A549 (cell line): ENCODE measurements around the gene KRT33A. TPM values are rescaled to one million over a fixed set of nuclear protein-coding genes. Genes with fewer than 3 reads are reported as not detected.

Experiments used
- ATAC-seq, 2 experiments: fragments of 200-7000 bp in 1 of 2; fragments of >200 bp in 1 of 2; cut with Nextera tagmentation in 1 of 2; cut with Tn5 transposase in 1 of 2; 3 replicates each; pipeline versions ENCODE4 v1.8.0 to v1.9.1; 2018 to 2020; ENCODE audit warnings: mild to moderate bottlenecking in 1 of 2, moderate library complexity in 1 of 2
- CTCF ChIA-PET: fragments of 300-600 bp; sonication (Branson Sonifier 250); formaldehyde crosslinking; extraction: SDS; loops from one replicate; lab custom pipeline; 2021; ENCODE audit warnings: antibody characterized with exemption, inconsistent platforms; lab: Yijun Ruan, JAX
- POLR2A ChIA-PET: fragments of 350-600 bp; formaldehyde crosslinking; extraction: SDS; loops from one replicate; lab custom pipeline; 2021; ENCODE audit warnings: antibody characterized with exemption, inconsistent platforms; lab: Yijun Ruan, JAX
- DNase-seq, 2 experiments: peaks; one replicate each; pipeline versions ENCODE4 v3.0.0 to v3.0.0-alpha.2; 2011 to 2016; ENCODE audit warnings: low read depth in 1 of 2, low spot score in 1 of 2
- FAIRE-seq: peaks from 2 replicates; lab custom pipeline; 2011; peaks lifted over from hg19 to GRCh38; lab: Jason Lieb, UNC
- H3K27ac ChIP-seq, 2 experiments: fragments of >200 bp; sonication (Bioruptor Twin); formaldehyde crosslinking; 3 replicates each; pipeline ENCODE4 v1.5.1; 2016 to 2017
- H3K4me1 ChIP-seq: fragments of >200 bp; sonication (Bioruptor Twin); formaldehyde crosslinking; 3 replicates; pipeline ENCODE4 v1.6.1; 2016
- H3K4me2 ChIP-seq: fragments of >200 bp; sonication (Bioruptor Twin); formaldehyde crosslinking; 3 replicates; pipeline ENCODE4 v1.6.1; 2016
- H3K4me3 ChIP-seq: fragments of >200 bp; sonication (Bioruptor Twin); formaldehyde crosslinking; 3 replicates; pipeline ENCODE4 v1.5.1; 2016
- H3K9me3 ChIP-seq: fragments of >200 bp; sonication (Bioruptor Twin); formaldehyde crosslinking; 3 replicates; pipeline ENCODE4 v1.6.1; 2016
- BHLHE40 ChIP-seq: IDR thresholded peaks from 2 replicates; pipeline ENCODE4 v1.6.1; 2012; ENCODE audit warnings: low read depth, low read length, inconsistent platforms
- CBX8 ChIP-seq: fragments of 200-600 bp; sonication (generic); IDR thresholded peaks from 2 replicates; pipeline ENCODE4 v1.6.1; 2016
- CHD2 ChIP-seq: fragments of 150-350 bp; IDR thresholded peaks from 2 replicates; pipeline ENCODE4 v1.6.1; 2014; ENCODE audit warnings: low read length; ENCODE audit not compliant: partially characterized antibody
- CHD4 ChIP-seq: fragments of 200-600 bp; sonication (generic); IDR thresholded peaks from 2 replicates; pipeline ENCODE4 v1.6.1; 2016; ENCODE audit warnings: antibody characterized with exemption, mild to moderate bottlenecking, borderline replicate concordance
- EHF ChIP-seq: fragments of 250-450 bp; sonication (Bioruptor Pico); IDR thresholded peaks from 2 replicates; pipeline ENCODE4 v1.5.0; 2020; ENCODE audit warnings: mild to moderate bottlenecking
- EHMT2 ChIP-seq: fragments of 200-600 bp; sonication (generic); IDR thresholded peaks from 2 replicates; pipeline ENCODE4 v1.6.1; 2016; ENCODE audit warnings: antibody characterized with exemption, low read depth, mild to moderate bottlenecking, moderate library complexity
- ESRRA ChIP-seq: fragments of 150-350 bp; IDR thresholded peaks from 2 replicates; pipeline ENCODE4 v1.6.1; 2014; ENCODE audit warnings: mild to moderate bottlenecking, low read length, borderline replicate concordance
- GATA3 ChIP-seq: IDR thresholded peaks from 2 replicates; pipeline ENCODE4 v1.6.1; 2012; ENCODE audit warnings: borderline replicate concordance
- HDAC2 ChIP-seq: fragments of 200-600 bp; sonication (generic); IDR thresholded peaks from 2 replicates; pipeline ENCODE4 v1.6.1; 2016
- HOXA7 ChIP-seq: fragments of 250-450 bp; sonication (Bioruptor Pico); IDR thresholded peaks from 2 replicates; pipeline ENCODE4 v1.5.0; 2020; ENCODE audit warnings: mild to moderate bottlenecking, moderate library complexity
- JUNB ChIP-seq: fragments of >200 bp; sonication (Bioruptor Twin); formaldehyde crosslinking; IDR thresholded peaks from 2 replicates; pipeline ENCODE4 v1.6.1; 2016
- KDM5A ChIP-seq: fragments of 200-600 bp; sonication (generic); IDR thresholded peaks from 2 replicates; pipeline ENCODE4 v1.6.1; 2016; ENCODE audit warnings: antibody characterized with exemption, mild to moderate bottlenecking
- MAZ ChIP-seq: fragments of 150-350 bp; IDR thresholded peaks from 2 replicates; pipeline ENCODE4 v1.6.1; 2014; ENCODE audit warnings: antibody characterized with exemption, low read depth, low read length, borderline replicate concordance
- MYC ChIP-seq: IDR thresholded peaks from 2 replicates; pipeline ENCODE4 v1.6.1; 2012; ENCODE audit warnings: mild to moderate bottlenecking, inconsistent platforms, low read length, improper control_type of control experiment, borderline replicate concordance
- NPAS2 ChIP-seq: fragments of 250-450 bp; sonication (Bioruptor Pico); IDR thresholded peaks from 2 replicates; pipeline ENCODE4 v1.8.0; 2022; ENCODE audit warnings: mild to moderate bottlenecking, moderate library complexity, borderline replicate concordance
- PHF8 ChIP-seq: fragments of 200-600 bp; sonication (generic); IDR thresholded peaks from 2 replicates; pipeline ENCODE4 v1.6.1; 2016; ENCODE audit warnings: low read depth, mild to moderate bottlenecking, antibody characterized with exemption, moderate library complexity, borderline replicate concordance
- POLR2A ChIP-seq: IDR thresholded peaks from 2 replicates; pipeline ENCODE4 v1.6.1; 2012; ENCODE audit warnings: mild to moderate bottlenecking, low read length
- POLR2AphosphoS2 ChIP-seq: conservative IDR thresholded peaks from 2 replicates; pipeline ENCODE4 v1.6.1; 2012; ENCODE audit warnings: low read length, improper control_type of control experiment, inconsistent platforms
- RAD21 ChIP-seq, 2 experiments: fragments of >200 bp in 1 of 2; sonication (Bioruptor Twin) in 1 of 2; formaldehyde crosslinking in 1 of 2; IDR thresholded peaks in 1 of 2; conservative IDR thresholded peaks in 1 of 2; 2 replicates in 1 of 2; 3 replicates in 1 of 2; pipeline ENCODE4 v1.6.1; 2012 to 2018; ENCODE audit warnings: inconsistent platforms in 1 of 2
- RCOR1 ChIP-seq: fragments of 150-350 bp; IDR thresholded peaks from 2 replicates; pipeline ENCODE4 v1.6.1; 2014; ENCODE audit warnings: antibody characterized with exemption, low read length, low read depth
- SREBF2 ChIP-seq: fragments of 450-650 bp; IDR thresholded peaks from 2 replicates; pipeline ENCODE4 v1.6.1; 2014; ENCODE audit warnings: mild to moderate bottlenecking, moderate library complexity
- TFCP2L1 ChIP-seq: fragments of 250-450 bp; sonication (Bioruptor Pico); IDR thresholded peaks from 2 replicates; pipeline ENCODE4 v1.5.0; 2021; ENCODE audit warnings: mild to moderate bottlenecking
- ZNF302 ChIP-seq: fragments of 250-450 bp; sonication (Bioruptor Pico); IDR thresholded peaks from 2 replicates; pipeline ENCODE4 v1.9.0; 2021; ENCODE audit warnings: inconsistent platforms, mild to moderate bottlenecking, moderate library complexity
- WGBS: methylation state at CpG from one replicate; pipeline ENCODE4 v1.1.6; 2017; ENCODE audit errors: missing lambda C conversion rate; 5-methylcytosine and 5-hydroxymethylcytosine counted together
- polyA plus RNA-seq, 4 experiments: library from polyadenylated mRNA; depleted of rRNA in 3 of 4; stranded (reverse); fragments of >200 nt; fragmentation: RNase III in 1 of 4; extraction: RNeasy Plus Mini Kit Qiagen cat#74134 plus additional on column Dnase treatment in 1 of 4; gene quantifications; 2 replicates in 3 of 4; 3 replicates in 1 of 4; pipeline ENCODE4 v1.2.3, GENCODE V29; 2011 to 2017
- TF ChIP-seq, protein P1 (sequence below): fragments of 250-450 bp; sonication (Bioruptor Pico); IDR thresholded peaks from 2 replicates; pipeline ENCODE4 v1.5.0; 2020; ENCODE audit warnings: low read depth, mild to moderate bottlenecking, moderate library complexity
- TF ChIP-seq, protein P2 (sequence below): IDR thresholded peaks from 2 replicates; pipeline ENCODE4 v1.6.1; 2012
- TF ChIP-seq, protein P3 (sequence below): IDR thresholded peaks from 2 replicates; pipeline ENCODE4 v1.6.1; 2012
- TF ChIP-seq, protein P4 (sequence below): IDR thresholded peaks from 2 replicates; pipeline ENCODE4 v1.6.1; 2012; ENCODE audit warnings: low read depth, borderline replicate concordance
- TF ChIP-seq, protein P5 (sequence below): fragments of 250-450 bp; sonication (Bioruptor Pico); IDR thresholded peaks from 2 replicates; pipeline ENCODE4 v1.5.0; 2021; ENCODE audit warnings: mild to moderate bottlenecking, moderate library complexity, borderline replicate concordance

Gene KRT33A
- polyA plus RNA-seq, 2 of the 4 experiments (the other 2 are of a cell fraction) = not detected

DNA sequence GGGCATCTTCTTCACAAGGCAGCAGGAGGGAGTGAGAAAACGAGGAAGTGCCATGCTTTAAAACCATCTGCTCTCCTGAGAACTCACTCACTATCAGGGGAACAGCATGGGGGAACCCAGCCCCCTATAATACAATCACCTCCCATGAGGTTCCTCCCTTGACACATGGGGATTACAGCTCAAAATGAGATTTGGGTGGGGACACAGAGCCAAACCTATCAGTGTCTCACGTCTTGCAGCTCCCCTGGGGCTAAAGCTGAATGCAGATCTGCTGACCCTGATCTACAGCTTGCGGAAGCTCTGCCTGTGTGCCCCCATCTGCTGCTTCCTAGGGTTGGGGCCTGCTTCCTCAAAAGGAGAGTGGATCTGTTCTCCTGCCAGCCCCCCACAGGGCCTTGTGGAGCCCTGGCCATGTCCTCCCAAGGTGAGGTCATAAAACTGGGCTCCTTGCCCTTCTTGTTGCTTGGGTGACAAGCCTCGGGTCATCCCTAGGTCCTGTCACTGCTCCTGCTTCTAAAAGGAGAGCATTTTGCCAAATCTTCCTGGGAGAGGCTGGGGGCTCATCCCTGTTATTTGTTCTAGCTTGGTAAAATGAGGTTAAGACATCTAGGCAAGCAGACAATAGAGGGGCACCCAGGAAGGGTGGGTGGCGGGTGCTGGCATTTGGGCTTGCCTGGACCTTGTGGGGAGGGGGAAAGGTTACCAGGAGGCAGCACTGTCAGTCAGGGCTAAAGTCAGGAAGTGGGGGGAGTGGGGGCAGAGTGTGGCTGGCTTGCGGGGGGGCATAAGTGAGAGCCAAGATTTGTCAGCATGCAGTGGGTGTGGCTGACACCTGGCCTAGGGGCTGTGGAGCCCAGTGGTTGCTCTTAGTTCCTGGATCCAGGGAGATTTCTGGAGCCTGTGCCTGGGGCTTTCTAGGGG is 16.0 kb downstream of the KRT33A start:
- no peak for DNase-seq
- Histone ChIP-seq H3K4me1 (no peaks in the 10 kb centered on the region), H3K4me2 (no peak overlapping the region), H3K9me3 (no peaks in the 10 kb centered on the region)
- ChIA-PET CTCF (interaction anchor here (1.3 to 5.5 kb wide), 6 partner anchors 13 to 478 kb away, joined by 3 to 35 read pairs (median 6); no protein-coding TSS in a partner anchor), POLR2A (no interaction called here)
- no peak for FAIRE-seq
- WGBS = 73% methylated on average over 6 of the region's 6 CpGs
- TF ChIP-seq KDM5A (no peak), JUNB (no peak), BHLHE40 (no peak), CHD2 (no peak), POLR2AphosphoS2 (no peak), MYC (no peak), ESRRA (no peak), PHF8 (no peak)
- TF ChIP-seq, protein P1, sequence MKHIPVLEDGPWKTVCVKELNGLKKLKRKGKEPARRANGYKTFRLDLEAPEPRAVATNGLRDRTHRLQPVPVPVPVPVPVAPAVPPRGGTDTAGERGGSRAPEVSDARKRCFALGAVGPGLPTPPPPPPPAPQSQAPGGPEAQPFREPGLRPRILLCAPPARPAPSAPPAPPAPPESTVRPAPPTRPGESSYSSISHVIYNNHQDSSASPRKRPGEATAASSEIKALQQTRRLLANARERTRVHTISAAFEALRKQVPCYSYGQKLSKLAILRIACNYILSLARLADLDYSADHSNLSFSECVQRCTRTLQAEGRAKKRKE (CRISPR knock-in tag) = no peak
- TF ChIP-seq, all 56 proteins: peak for 0
- ATAC-seq = no peak
- Histone ChIP-seq H3K4me3 (no peak overlapping the region), H3K27ac (no peak overlapping the region)

DNA sequence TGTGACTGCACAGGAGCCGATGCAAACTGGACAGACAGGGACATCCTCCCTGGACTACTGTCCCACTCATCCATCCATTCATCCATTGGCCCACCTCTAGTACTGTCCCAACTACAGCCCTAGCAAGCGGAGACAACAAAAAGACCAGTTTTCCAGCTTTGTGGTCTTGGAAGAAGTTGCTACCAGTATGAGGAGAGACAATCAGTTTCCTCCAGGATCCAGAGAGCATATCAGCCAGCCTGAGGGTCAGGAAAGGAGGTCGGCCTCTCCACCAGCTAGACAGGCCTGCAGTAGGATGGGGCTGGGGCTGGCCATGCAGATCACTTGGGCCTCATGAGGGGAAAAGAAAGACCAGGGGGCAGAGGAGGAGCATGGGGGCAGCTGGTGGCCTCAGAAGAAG is 16.8 kb downstream of the KRT33A start:
- ChIA-PET POLR2A (no interaction called here), CTCF (interaction anchor here (1.3 to 5.5 kb wide), 6 partner anchors 12 to 477 kb away, joined by 3 to 35 read pairs (median 10); no protein-coding TSS in a partner anchor)
- DNase-seq (no peak), FAIRE-seq (no peak), ATAC-seq (no peak)
- WGBS = 89% methylated on average over 3 of the region's 3 CpGs
- Histone ChIP-seq H3K27ac (no peak overlapping the region), H3K4me1 (no peaks in the 10 kb centered on the region), H3K9me3 (no peaks in the 10 kb centered on the region), H3K4me3 (no peak overlapping the region), H3K4me2 (no peak overlapping the region)
- no peak for TF ChIP-seq CHD4
- TF ChIP-seq MYC = no peak
- no peak for TF ChIP-seq ZNF302 (CRISPR knock-in tag)
- TF ChIP-seq POLR2AphosphoS2 = no peak
- no peak for TF ChIP-seq EHMT2
- no peak for TF ChIP-seq HDAC2
- TF ChIP-seq CBX8 = no peak
- no peak for TF ChIP-seq RCOR1
- TF ChIP-seq POLR2A = no peak
- TF ChIP-seq, protein P2, sequence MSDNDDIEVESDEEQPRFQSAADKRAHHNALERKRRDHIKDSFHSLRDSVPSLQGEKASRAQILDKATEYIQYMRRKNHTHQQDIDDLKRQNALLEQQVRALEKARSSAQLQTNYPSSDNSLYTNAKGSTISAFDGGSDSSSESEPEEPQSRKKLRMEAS = no peak
- TF ChIP-seq HOXA7 = no peak
- TF ChIP-seq, protein P3, sequence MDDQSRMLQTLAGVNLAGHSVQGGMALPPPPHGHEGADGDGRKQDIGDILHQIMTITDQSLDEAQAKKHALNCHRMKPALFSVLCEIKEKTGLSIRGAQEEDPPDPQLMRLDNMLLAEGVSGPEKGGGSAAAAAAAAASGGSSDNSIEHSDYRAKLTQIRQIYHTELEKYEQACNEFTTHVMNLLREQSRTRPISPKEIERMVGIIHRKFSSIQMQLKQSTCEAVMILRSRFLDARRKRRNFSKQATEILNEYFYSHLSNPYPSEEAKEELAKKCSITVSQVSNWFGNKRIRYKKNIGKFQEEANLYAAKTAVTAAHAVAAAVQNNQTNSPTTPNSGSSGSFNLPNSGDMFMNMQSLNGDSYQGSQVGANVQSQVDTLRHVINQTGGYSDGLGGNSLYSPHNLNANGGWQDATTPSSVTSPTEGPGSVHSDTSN = no peak

DNA sequence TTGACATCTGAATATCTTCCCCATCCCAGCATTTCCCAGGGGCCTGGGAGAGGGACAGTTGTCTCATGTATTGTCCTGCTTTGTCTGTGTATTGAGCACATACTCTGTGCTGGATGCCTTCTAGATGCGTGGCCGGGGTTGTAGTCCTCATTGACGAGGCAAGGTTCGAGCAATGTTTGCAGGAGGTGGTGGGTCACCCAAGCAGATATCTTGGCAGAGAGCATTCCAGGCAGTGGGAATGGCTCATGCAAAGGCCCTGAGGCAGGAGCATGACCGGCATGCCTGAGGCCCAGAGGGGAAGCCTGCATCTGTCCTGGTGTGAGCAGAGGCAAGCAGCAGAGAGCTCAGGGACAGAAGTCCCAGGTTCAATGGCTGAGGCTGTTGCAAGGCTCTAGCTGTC is 17.5 kb downstream of the KRT33A start:
- FAIRE-seq (no peak), DNase-seq (no peak), ATAC-seq (no peak)
- ChIA-PET POLR2A (no interaction called here), CTCF (interaction anchor here (1.5 to 5.5 kb wide), 7 partner anchors 11 to 476 kb away, joined by 4 to 35 read pairs (median 16); no protein-coding TSS in a partner anchor)
- Histone ChIP-seq H3K4me3 (no peak overlapping the region), H3K27ac (no peak overlapping the region), H3K4me1 (no peaks in the 10 kb centered on the region), H3K4me2 (no peak overlapping the region), H3K9me3 (no peaks in the 10 kb centered on the region)
- 87% methylated on average over 5 of the region's 5 CpGs for WGBS
- TF ChIP-seq MAZ (no peak), RCOR1 (no peak), HOXA7 (no peak), TFCP2L1 (no peak), RAD21 (conservative IDR thresholded peaks at IDR 0.05 in 1 of 2, IDR thresholded peaks at IDR 0.05 in 1 of 2) (no peak), SREBF2 (no peak), MYC (no peak), EHMT2 (no peak), NPAS2 (CRISPR knock-in tag) (no peak), EHF (no peak), GATA3 (no peak)
- TF ChIP-seq, protein P4, sequence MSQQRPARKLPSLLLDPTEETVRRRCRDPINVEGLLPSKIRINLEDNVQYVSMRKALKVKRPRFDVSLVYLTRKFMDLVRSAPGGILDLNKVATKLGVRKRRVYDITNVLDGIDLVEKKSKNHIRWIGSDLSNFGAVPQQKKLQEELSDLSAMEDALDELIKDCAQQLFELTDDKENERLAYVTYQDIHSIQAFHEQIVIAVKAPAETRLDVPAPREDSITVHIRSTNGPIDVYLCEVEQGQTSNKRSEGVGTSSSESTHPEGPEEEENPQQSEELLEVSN = no peak
- TF ChIP-seq, protein P5, sequence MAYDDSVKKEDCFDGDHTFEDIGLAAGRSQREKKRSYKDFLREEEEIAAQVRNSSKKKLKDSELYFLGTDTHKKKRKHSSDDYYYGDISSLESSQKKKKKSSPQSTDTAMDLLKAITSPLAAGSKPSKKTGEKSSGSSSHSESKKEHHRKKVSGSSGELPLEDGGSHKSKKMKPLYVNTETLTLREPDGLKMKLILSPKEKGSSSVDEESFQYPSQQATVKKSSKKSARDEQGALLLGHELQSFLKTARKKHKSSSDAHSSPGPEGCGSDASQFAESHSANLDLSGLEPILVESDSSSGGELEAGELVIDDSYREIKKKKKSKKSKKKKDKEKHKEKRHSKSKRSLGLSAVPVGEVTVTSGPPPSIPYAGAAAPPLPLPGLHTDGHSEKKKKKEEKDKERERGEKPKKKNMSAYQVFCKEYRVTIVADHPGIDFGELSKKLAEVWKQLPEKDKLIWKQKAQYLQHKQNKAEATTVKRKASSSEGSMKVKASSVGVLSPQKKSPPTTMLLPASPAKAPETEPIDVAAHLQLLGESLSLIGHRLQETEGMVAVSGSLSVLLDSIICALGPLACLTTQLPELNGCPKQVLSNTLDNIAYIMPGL (CRISPR knock-in tag) = no peak
